Measurements from ENCODE around the gene PLA2G4E.

DNA sequence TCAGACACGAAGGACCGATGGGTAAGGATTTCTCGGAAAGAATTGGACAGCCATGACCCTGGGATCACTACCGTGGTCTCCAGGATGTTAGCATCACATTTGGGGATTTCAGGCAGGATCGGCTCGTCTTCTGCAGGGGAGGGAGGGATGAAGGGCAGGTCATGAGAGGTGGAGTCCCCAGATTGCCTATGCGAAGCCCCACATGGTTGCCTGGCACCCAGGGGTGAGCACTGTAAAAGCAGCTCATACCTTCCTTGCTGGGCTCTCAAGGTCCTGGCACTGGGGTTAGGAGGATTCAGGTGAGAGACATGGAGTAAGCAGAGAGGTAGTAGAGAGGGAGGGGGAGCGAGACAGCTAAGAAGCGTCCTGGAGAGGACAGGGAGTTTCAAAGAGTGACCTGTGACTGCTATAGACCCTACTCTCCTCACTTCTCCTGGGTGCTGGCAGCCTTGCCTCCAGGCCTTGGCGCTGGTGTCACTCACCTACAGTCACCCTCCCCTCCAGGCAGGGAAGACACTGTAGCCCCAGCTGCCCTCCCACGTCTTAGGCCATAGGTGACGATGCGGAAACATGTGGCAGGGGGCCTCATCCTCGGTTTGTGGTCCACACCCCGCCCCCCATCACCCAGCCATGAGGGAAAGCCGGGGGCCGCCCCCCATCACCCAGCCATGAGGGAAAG is 33.5 kb downstream of the PLA2G4E start:
- TF ChIP-seq, protein P1, sequence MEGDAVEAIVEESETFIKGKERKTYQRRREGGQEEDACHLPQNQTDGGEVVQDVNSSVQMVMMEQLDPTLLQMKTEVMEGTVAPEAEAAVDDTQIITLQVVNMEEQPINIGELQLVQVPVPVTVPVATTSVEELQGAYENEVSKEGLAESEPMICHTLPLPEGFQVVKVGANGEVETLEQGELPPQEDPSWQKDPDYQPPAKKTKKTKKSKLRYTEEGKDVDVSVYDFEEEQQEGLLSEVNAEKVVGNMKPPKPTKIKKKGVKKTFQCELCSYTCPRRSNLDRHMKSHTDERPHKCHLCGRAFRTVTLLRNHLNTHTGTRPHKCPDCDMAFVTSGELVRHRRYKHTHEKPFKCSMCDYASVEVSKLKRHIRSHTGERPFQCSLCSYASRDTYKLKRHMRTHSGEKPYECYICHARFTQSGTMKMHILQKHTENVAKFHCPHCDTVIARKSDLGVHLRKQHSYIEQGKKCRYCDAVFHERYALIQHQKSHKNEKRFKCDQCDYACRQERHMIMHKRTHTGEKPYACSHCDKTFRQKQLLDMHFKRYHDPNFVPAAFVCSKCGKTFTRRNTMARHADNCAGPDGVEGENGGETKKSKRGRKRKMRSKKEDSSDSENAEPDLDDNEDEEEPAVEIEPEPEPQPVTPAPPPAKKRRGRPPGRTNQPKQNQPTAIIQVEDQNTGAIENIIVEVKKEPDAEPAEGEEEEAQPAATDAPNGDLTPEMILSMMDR (conservative IDR thresholded peaks at IDR 0.05; ENCODE audit: low read depth, low read length) = no peak
- no peak for TF ChIP-seq EZH2 (IDR thresholded peaks at IDR 0.05; ENCODE audit: borderline replicate concordance, low read depth, low read length, poor library complexity, severe bottlenecking)
